Effector memory CD4-positive, alpha-beta T cell (primary cell): ENCODE results near the gene NARS2.
"Not testable (repeated sequence)": the region's sequence is repeated elsewhere in the genome, so short reads cannot be mapped to it uniquely, and the experiment has no call there.

ENCODE experiments used
- DNase-seq, 3 donors: peaks; one replicate each; pipeline ENCODE4 v3.0.0-alpha.2; 2020
- H3K27ac ChIP-seq: 2 replicates; pipeline ENCODE4 v1.7.0; 2013; ENCODE audit warnings: mild to moderate bottlenecking, low read length, moderate library complexity; ENCODE audit not compliant: insufficient read depth, poor library complexity, severe bottlenecking
- H3K27me3 ChIP-seq: replicated peaks from 2 replicates; pipeline ENCODE4 v1.7.0; 2013; ENCODE audit warnings: mild to moderate bottlenecking, low read length; ENCODE audit not compliant: insufficient read depth, control insufficient read depth, poor library complexity, severe bottlenecking
- H3K36me3 ChIP-seq: 2 replicates; pipeline ENCODE4 v1.7.0; 2013; ENCODE audit warnings: mild to moderate bottlenecking, low read length, moderate library complexity; ENCODE audit not compliant: control insufficient read depth, insufficient read depth
- H3K4me1 ChIP-seq: 2 replicates; pipeline ENCODE4 v1.7.0; 2013; ENCODE audit warnings: low read length, mild to moderate bottlenecking; ENCODE audit not compliant: control insufficient read depth, insufficient read depth, poor library complexity, severe bottlenecking
- H3K4me3 ChIP-seq: 2 replicates; pipeline ENCODE4 v1.7.0; 2013; ENCODE audit warnings: low read length, low read depth, mild to moderate bottlenecking; ENCODE audit not compliant: insufficient read depth, poor library complexity, severe bottlenecking
- H3K9me3 ChIP-seq: 2 replicates; pipeline ENCODE4 v1.7.0; 2013; ENCODE audit warnings: mild to moderate bottlenecking, low read length, moderate library complexity; ENCODE audit not compliant: control insufficient read depth

Gene NARS2

GRCh38 chr11:78533399-78533798 lies 41.3 kb downstream of the NARS2 start:
- Histone ChIP-seq H3K9me3 (no peaks in the 10 kb centered on the region), H3K27me3 (no peaks in the 10 kb centered on the region), H3K36me3 (no peaks in the 10 kb centered on the region), H3K4me3 (no peak overlapping the region), H3K4me1 (no peaks in the 10 kb centered on the region), H3K27ac (no peak overlapping the region)
- DNase-seq = no peak

- no peak for DNase-seq
- H3K4me3 ChIP-seq = no peak overlapping the region
- H3K36me3 ChIP-seq = no peaks in the 10 kb centered on the region
- no peaks in the 10 kb centered on the region for H3K4me1 ChIP-seq
- no peaks in the 10 kb centered on the region for H3K27me3 ChIP-seq
- H3K9me3 ChIP-seq = no peaks in the 10 kb centered on the region
- no peak overlapping the region for H3K27ac ChIP-seq
These were observed 41.7 kb downstream of the NARS2 start for GRCh38 chr11:78532991-78533390.

- Histone ChIP-seq H3K36me3 (no peaks in the 10 kb centered on the region), H3K4me1 (no peaks in the 10 kb centered on the region), H3K27me3 (no peaks in the 10 kb centered on the region), H3K9me3 (no peaks in the 10 kb centered on the region), H3K4me3 (no peak overlapping the region), H3K27ac (no peak overlapping the region)
- DNase-seq = no peak
These were observed 48.0 kb downstream of the NARS2 start for GRCh38 chr11:78526497-78527146.

GRCh38 chr11:78525720-78526119 lies 48.9 kb downstream of the NARS2 start:
- Histone ChIP-seq H3K9me3 (no peaks in the 10 kb centered on the region), H3K27me3 (no peaks in the 10 kb centered on the region), H3K4me3 (no peak overlapping the region), H3K36me3 (no peaks in the 10 kb centered on the region), H3K4me1 (no peaks in the 10 kb centered on the region), H3K27ac (no peak overlapping the region)
- DNase-seq = no peak

- H3K4me3 ChIP-seq = no peak overlapping the region
- DNase-seq = no peak
- H3K4me1 ChIP-seq = no peaks in the 10 kb centered on the region
- no peaks in the 10 kb centered on the region for H3K9me3 ChIP-seq
- H3K36me3 ChIP-seq = no peaks in the 10 kb centered on the region
- no peak overlapping the region for H3K27ac ChIP-seq
- no peaks in the 10 kb centered on the region for H3K27me3 ChIP-seq
These were observed 54.4 kb downstream of the NARS2 start for GRCh38 chr11:78520230-78520629.

- H3K27me3 ChIP-seq = no peaks in the 10 kb centered on the region
- no peaks in the 10 kb centered on the region for H3K36me3 ChIP-seq
- H3K9me3 ChIP-seq = no peaks in the 10 kb centered on the region
- no peak overlapping the region for H3K27ac ChIP-seq
- no peak for DNase-seq
- no peak overlapping the region for H3K4me3 ChIP-seq
- no peaks in the 10 kb centered on the region for H3K4me1 ChIP-seq
These were observed 58.4 kb downstream of the NARS2 start for GRCh38 chr11:78516281-78516680.

GRCh38 chr11:78514922-78515502 lies 59.7 kb downstream of the NARS2 start:
- H3K27me3 ChIP-seq = no peaks in the 10 kb centered on the region
- no peak overlapping the region for H3K4me3 ChIP-seq
- H3K36me3 ChIP-seq = no peaks in the 10 kb centered on the region
- H3K9me3 ChIP-seq = no peaks in the 10 kb centered on the region
- DNase-seq = no peak
- H3K27ac ChIP-seq = no peak overlapping the region
- H3K4me1 ChIP-seq = no peaks in the 10 kb centered on the region

GRCh38 chr11:78513085-78513484 lies 61.6 kb downstream of the NARS2 start:
- H3K4me1 ChIP-seq = not testable (repeated sequence)

GRCh38 chr11:78510597-78510996 lies 64.1 kb downstream of the NARS2 start:
- no peak overlapping the region for H3K4me3 ChIP-seq
- no peaks in the 10 kb centered on the region for H3K9me3 ChIP-seq
- no peaks in the 10 kb centered on the region for H3K36me3 ChIP-seq
- H3K27ac ChIP-seq = no peak overlapping the region
- no peaks in the 10 kb centered on the region for H3K27me3 ChIP-seq
- DNase-seq = no peak
- no peaks in the 10 kb centered on the region for H3K4me1 ChIP-seq

More at GRCh38 chr11:78513085-78513484, 61.6 kb downstream of the NARS2 start:
- not testable (repeated sequence) for H3K27ac ChIP-seq, H3K27me3 ChIP-seq, H3K36me3 ChIP-seq, H3K9me3 ChIP-seq, DNase-seq, H3K4me3 ChIP-seq

GRCh38 chr11:78510025-78510596 lies 64.6 kb downstream of the NARS2 start:
- DNase-seq = no peak
- Histone ChIP-seq H3K27ac (no peak overlapping the region), H3K27me3 (no peaks in the 10 kb centered on the region), H3K9me3 (no peaks in the 10 kb centered on the region), H3K36me3 (no peaks in the 10 kb centered on the region), H3K4me1 (no peaks in the 10 kb centered on the region), H3K4me3 (no peak overlapping the region)
